ENCODE measurements around the gene GGN. TPM values are rescaled to one million over a fixed set of nuclear protein-coding genes. Genes with fewer than 3 reads are reported as not detected.

Gene GGN
- polyA plus RNA-seq, 1 of the 3 experiments (the other 2 are of a cell fraction), result 0.48 TPM

GRCh38 chr19:38400361-38400760, 12.5 kb upstream of the GGN start (continued):
- TF ChIP-seq TCF12 (IDR thresholded peaks at IDR 0.05), result no peak

GRCh38 chr19:38399537-38399936, 11.7 kb upstream of the GGN start:
- Histone ChIP-seq H3K9ac (no peak overlapping the region), H4K20me1 (ENCODE audit: insufficient read depth) (no peaks in the 10 kb centered on the region), H3K27ac (ENCODE audit: low read depth in 2 of 2, low read length in 1 of 2) (no peak overlapping the region), H3K36me3 (replicated peaks in 1 of 2; ENCODE audit: control insufficient read depth in 1 of 2, insufficient read depth in 2 of 2, low read length in 1 of 2) (peaks cover 0 to 13% of the 10 kb centered on the region in 2 experiments), H3K4me1 (ENCODE audit: control insufficient read depth in 1 of 2, insufficient read depth in 2 of 2, low read depth in 1 of 2, low read length in 1 of 2) (no peaks in the 10 kb centered on the region; a peak in 1 of 4 replicates), H3F3A (replicated peaks; ENCODE audit: insufficient read depth) (peaks cover 8% of the 10 kb centered on the region), H3K9me3 (no peaks in the 10 kb centered on the region), H2AFZ (ENCODE audit: low read depth) (no peak overlapping the region), H3K4me2 (no peak overlapping the region), H3K79me2 (ENCODE audit: insufficient read depth) (peaks cover 6% of the 10 kb centered on the region; the same call in 1 of the 2 replicates), H3K27me3 (ENCODE audit: insufficient read depth) (no peaks in the 10 kb centered on the region), H3K9me2 (no peaks in the 10 kb centered on the region), H3K4me3 (ENCODE audit: low read depth in 2 of 2, low read length in 1 of 2) (no peak overlapping the region)
- TF ChIP-seq FOSL2 (IDR thresholded peaks at IDR 0.05; ENCODE audit: borderline replicate concordance, low read depth) (no peak), SMC3 (IDR thresholded peaks at IDR 0.05; ENCODE audit: low read depth, low read length) (no peak), USF2 (IDR thresholded peaks at IDR 0.05; ENCODE audit: borderline replicate concordance, low read depth, low read length) (no peak), RCOR1 (IDR thresholded peaks at IDR 0.05; ENCODE audit: low read length) (no peak), TEAD4 (IDR thresholded peaks at IDR 0.05; ENCODE audit: borderline replicate concordance, insufficient read depth) (no peak), PBX3 (IDR thresholded peaks at IDR 0.05) (no peak), TCF12 (IDR thresholded peaks at IDR 0.05) (no peak), FOXJ3 (CRISPR knock-in tag; IDR thresholded peaks at IDR 0.05) (no peak), USF1 (IDR thresholded peaks at IDR 0.05; ENCODE audit: borderline replicate concordance, low read depth) (no peak), ELF1 (IDR thresholded peaks at IDR 0.05) (no peak), SIN3A (IDR thresholded peaks at IDR 0.05; ENCODE audit: borderline replicate concordance, low read depth, low read length) (no peak), GATA2 (CRISPR knock-in tag; IDR thresholded peaks at IDR 0.05) (no peak), TAF1 (IDR thresholded peaks at IDR 0.05; ENCODE audit: borderline replicate concordance, low read depth, low read length) (no peak), YY1 (IDR thresholded peaks at IDR 0.05; ENCODE audit: low read depth) (no peak), IRF3 (IDR thresholded peaks at IDR 0.05; ENCODE audit: low read depth, low read length) (no peak), CTCF (IDR thresholded peaks at IDR 0.05) (no peak), JUND (IDR thresholded peaks at IDR 0.05) (no peak), MXI1 (IDR thresholded peaks at IDR 0.05; ENCODE audit: low read depth, low read length) (no peak), EP300 (IDR thresholded peaks at IDR 0.05; ENCODE audit: borderline replicate concordance in 1 of 2, low read depth in 1 of 2, low read length in 1 of 2) (no peak), EZH2phosphoT487 (IDR thresholded peaks at IDR 0.05; ENCODE audit: borderline replicate concordance, low read depth) (no peak)
- POLR2A ChIA-PET, result interaction anchor here (5.1 kb wide), 1 partner anchor 11 kb away, joined by 30 read pairs; the partner anchor contains the start of genes GGN and SPRED3
- DNase-seq, result no peak
- CTCF ChIA-PET, result interaction anchor here (0.7 to 1.2 kb wide), 2 partner anchors 166 to 711 kb away, joined by 3 read pairs; no protein-coding TSS in a partner anchor
- WGBS (ENCODE audit: low lambda C conversion rate), result 50% methylated on average over 1 of the region's 1 CpG

Data from SK-N-SH (cell line).